Activated CD4-positive, alpha-beta memory T cell treated with anti-CD3 and anti-CD28 coated beads, Interleukin-2, amount 10 ng/mL, durations not matched to agents 7 days and 5 days (primary cell): Measurements from ENCODE around the gene MED6. TPM values are rescaled to one million over a fixed set of nuclear protein-coding genes. Genes with fewer than 3 reads are reported as not detected.
A peak's percentile ranks its signal among the peaks of the same experiment; 100 is the strongest.

Experiments used
- CTCF ChIA-PET: fragments of 350-600 bp; sonication (Branson Sonifier 250); formaldehyde crosslinking; loops from one replicate; lab custom pipeline; 2021; ENCODE audit warnings: antibody characterized with exemption, inconsistent platforms; lab: Charles Lee
- POLR2A ChIA-PET: fragments of 350-600 bp; sonication (Branson Sonifier 250); formaldehyde crosslinking; loops from one replicate; lab custom pipeline; 2021; ENCODE audit warnings: antibody characterized with exemption; lab: Charles Lee
- DNase-seq: peaks from one replicate; pipeline ENCODE4 v3.0.0-alpha.2; 2020
- H3K27ac Mint-ChIP-seq: one replicate; pipeline ENCODE4 v1.8.0; 2021; ENCODE audit warnings: mild to moderate bottlenecking, mixed read lengths
- H3K27me3 Mint-ChIP-seq: one replicate; pipeline ENCODE4 v1.8.0; 2021; ENCODE audit warnings: mixed read lengths
- H3K36me3 Mint-ChIP-seq: one replicate; pipeline ENCODE4 v1.8.0; 2021; ENCODE audit warnings: low read depth, mixed read lengths
- H3K4me1 Mint-ChIP-seq: one replicate; pipeline ENCODE4 v1.8.0; 2021; ENCODE audit warnings: mixed read lengths
- H3K4me3 Mint-ChIP-seq: one replicate; pipeline ENCODE4 v1.8.0; 2021; ENCODE audit warnings: mild to moderate bottlenecking, mixed read lengths
- H3K9me3 Mint-ChIP-seq: one replicate; pipeline ENCODE4 v1.8.0; 2021; ENCODE audit warnings: mixed read lengths
- total RNA-seq, 2 experiments: library from RNA; stranded (reverse); gene quantifications; one replicate each; pipeline ENCODE4 v1.2.3, GENCODE V29; 2021

Gene MED6
- total RNA-seq, 2 experiments from 2014 or later, result 45.5 to 47.9 TPM

DNA sequence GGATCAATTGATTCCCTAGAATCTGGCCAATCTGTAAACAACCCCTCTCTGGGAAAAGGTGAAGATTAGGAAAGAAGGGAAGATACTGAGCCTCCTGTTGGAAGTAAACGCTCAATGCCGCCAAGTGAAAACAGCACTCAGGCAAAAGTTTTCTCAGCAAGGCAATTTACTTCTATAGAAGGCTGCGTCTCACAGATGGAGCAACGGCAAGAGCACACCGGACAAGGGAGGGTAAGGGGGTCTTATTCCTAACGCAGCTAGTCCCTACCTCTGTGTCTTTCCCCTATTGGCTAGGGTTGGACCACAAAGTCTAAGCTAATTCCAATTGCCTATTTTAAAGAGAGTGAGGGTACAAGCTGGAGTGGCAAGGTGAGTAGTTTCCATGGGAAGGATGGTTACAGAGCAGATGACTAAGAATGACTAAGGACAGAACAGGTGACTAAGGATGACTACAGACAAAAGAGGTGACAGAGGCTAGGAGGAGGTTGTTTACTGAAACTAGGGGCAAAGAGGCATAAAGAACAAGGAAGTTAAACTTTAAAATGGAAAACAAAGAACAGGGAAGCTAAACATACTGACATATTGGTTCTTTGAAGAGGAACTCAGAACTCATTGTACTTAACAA, 35.6 kb upstream of the MED6 start:
- H3K27ac Mint-ChIP-seq, result no peak overlapping the region
- H3K27me3 Mint-ChIP-seq, result no peaks in the 10 kb centered on the region
- peaks cover 7% of the 10 kb centered on the region for H3K36me3 Mint-ChIP-seq
- H3K4me1 Mint-ChIP-seq, result peaks cover 21% of the 10 kb centered on the region
- DNase-seq, result no peak
- CTCF ChIA-PET, result no interaction called here
- POLR2A ChIA-PET, result interaction anchor here (1.0 kb wide), 1 partner anchor 36 kb away, joined by 3 read pairs; no protein-coding TSS in a partner anchor
- peaks cover 6% of the 10 kb centered on the region for H3K9me3 Mint-ChIP-seq
- no peak overlapping the region for H3K4me3 Mint-ChIP-seq

DNA sequence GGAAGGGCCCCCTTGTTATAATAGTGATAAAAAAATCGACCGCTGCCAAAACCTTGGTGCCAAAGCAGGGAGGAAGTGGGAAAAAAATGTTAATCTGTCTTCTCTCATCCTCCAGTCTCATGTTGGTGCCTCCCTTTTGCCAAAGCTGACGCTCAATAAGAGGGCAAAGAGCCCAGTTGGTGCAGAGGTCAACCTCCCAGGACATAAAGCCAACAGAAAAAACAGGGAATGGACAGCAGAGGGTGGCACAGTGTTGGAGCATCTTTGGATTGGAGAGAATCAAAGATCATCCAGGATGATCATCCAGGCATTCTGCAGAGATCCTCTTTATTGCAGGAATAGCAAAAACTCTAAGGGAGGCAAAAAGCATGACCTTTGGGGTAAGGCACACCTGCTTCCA, 31.5 kb upstream of the MED6 start:
- ChIA-PET CTCF (interaction anchor here (0.9 to 1.3 kb wide), 2 partner anchors 9 to 17 kb away, joined by 3 to 4 read pairs; no protein-coding TSS in a partner anchor), POLR2A (no interaction called here)
- Mint-ChIP-seq H3K27me3 (peaks cover 5% of the 10 kb centered on the region), H3K9me3 (peaks cover 6% of the 10 kb centered on the region), H3K4me1 (peaks cover 3% of the 10 kb centered on the region), H3K27ac (no peak overlapping the region), H3K4me3 (no peak overlapping the region), H3K36me3 (peaks cover 6% of the 10 kb centered on the region)
- DNase-seq, result no peak

DNA sequence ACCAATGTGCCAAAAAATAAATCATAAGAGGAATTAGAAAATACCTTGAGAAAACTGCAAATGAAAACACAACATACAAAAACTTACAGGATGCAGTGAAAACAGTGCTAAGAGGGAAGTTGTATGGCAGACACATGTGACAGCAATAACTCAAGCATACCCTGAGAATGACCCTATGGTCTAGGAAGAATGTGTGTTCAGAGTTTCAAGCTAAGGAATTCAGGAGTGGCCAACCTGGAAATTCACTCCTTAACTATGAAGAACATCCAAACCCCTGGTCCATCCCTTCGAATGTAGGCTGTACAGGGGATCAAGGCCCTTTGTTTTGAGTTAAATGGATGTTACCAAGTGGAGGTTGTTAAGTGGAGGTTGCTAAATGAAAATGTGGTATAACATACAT, 24.5 kb upstream of the MED6 start:
- Mint-ChIP-seq H3K4me3 (no peak overlapping the region), H3K27ac (no peak overlapping the region), H3K9me3 (peaks cover 5% of the 10 kb centered on the region), H3K27me3 (peaks cover 7% of the 10 kb centered on the region), H3K4me1 (no peaks in the 10 kb centered on the region), H3K36me3 (peaks cover 9% of the 10 kb centered on the region)
- POLR2A ChIA-PET, result interaction anchor here (1.3 kb wide), 1 partner anchor 16 kb away, joined by 3 read pairs; no protein-coding TSS in a partner anchor
- CTCF ChIA-PET, result interaction anchor here (0.9 to 1.0 kb wide), 2 partner anchors 89 to 192 kb away, joined by 3 read pairs; no protein-coding TSS in a partner anchor
- DNase-seq, result no peak

DNA sequence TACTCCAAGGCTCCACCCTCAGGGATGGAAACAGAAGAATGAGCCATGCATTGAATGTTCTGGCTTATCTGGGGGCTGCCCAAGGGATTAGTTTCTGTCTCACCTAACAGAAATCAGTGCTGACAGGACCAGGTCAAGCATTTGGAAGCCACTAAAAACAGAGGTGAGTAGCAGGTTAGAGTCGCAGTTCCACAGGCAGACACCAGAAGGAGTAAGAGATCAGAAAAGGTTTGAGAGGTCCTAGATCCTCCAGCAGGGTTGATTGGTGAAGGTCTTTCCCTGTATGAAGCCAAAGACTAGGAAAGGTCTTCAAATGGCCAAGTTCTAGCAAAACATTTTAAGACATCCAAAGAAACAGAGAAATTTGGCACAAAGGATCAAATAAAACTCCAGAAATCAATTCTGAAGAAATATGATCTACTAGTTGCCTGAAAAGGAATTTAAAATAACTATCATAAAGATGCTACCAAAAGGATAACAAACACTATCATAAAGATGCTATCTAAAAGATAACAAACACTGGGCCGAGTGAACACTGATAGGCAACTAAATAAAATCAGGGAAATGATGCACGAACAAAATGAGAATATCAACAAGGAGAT, 21.8 kb upstream of the MED6 start:
- peaks cover 5% of the 10 kb centered on the region for H3K9me3 Mint-ChIP-seq
- POLR2A ChIA-PET, result no interaction called here
- no peak overlapping the region for H3K4me3 Mint-ChIP-seq
- peaks cover 11% of the 10 kb centered on the region for H3K27me3 Mint-ChIP-seq
- CTCF ChIA-PET, result interaction anchor here (0.9 to 2.7 kb wide), 8 partner anchors 10 to 351 kb away, joined by 3 to 19 read pairs (median 5); no protein-coding TSS in a partner anchor
- no peaks in the 10 kb centered on the region for H3K4me1 Mint-ChIP-seq
- H3K36me3 Mint-ChIP-seq, result peaks cover 9% of the 10 kb centered on the region
- peak; percentile 52 for DNase-seq
- no peak overlapping the region for H3K27ac Mint-ChIP-seq

DNA sequence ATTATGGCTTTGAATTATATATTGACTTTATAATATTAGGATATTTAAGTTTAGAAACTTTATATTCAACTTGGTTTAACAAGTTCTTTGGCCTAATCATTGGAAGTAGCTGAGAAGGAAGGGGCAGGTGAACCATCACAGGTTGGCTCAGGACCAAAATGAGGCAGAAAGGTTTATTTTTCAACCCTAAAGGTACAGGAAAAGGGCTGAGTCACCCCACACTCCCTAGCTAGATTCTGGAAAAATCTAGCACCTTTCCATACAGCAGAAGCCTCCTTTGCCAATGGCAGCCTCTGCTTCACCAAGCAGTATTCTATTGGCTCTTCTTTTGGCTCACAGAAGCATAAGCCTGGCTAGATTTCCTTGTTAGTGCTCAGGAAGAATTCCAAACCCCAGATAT, 19.3 kb upstream of the MED6 start:
- Mint-ChIP-seq H3K27ac (no peak overlapping the region), H3K36me3 (no peaks in the 10 kb centered on the region), H3K27me3 (peaks cover 12% of the 10 kb centered on the region), H3K4me3 (no peak overlapping the region), H3K4me1 (no peaks in the 10 kb centered on the region), H3K9me3 (no peaks in the 10 kb centered on the region)
- POLR2A ChIA-PET, result no interaction called here
- no peak for DNase-seq
- CTCF ChIA-PET, result interaction anchor here (2.7 kb wide), 1 partner anchor 95 kb away, joined by 19 read pairs; no protein-coding TSS in a partner anchor

DNA sequence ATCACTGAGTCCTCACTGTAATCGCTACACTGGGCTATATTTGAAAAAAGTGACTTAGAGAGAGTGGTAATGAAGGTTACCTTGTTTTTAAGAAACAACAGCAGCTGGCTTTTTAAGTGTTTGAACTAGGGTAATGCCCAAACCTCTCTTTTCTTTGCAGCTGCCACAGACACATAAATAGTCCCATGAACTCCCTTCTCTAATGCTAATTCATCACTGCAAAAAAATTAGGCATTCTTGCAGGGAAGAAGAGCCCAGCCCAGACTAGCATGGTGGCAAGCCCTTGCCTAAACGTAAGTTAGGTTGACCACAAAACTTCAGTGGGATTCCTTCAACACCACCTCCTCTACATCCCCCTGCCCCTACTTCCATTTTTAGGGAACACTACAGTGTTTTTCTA, 17.9 kb upstream of the MED6 start:
- peaks cover 12% of the 10 kb centered on the region for H3K27me3 Mint-ChIP-seq
- H3K27ac Mint-ChIP-seq, result no peak overlapping the region
- DNase-seq, result no peak
- ChIA-PET CTCF (no interaction called here), POLR2A (no interaction called here)
- H3K4me3 Mint-ChIP-seq, result no peak overlapping the region
- no peaks in the 10 kb centered on the region for H3K9me3 Mint-ChIP-seq
- H3K4me1 Mint-ChIP-seq, result no peaks in the 10 kb centered on the region
- H3K36me3 Mint-ChIP-seq, result no peaks in the 10 kb centered on the region

DNA sequence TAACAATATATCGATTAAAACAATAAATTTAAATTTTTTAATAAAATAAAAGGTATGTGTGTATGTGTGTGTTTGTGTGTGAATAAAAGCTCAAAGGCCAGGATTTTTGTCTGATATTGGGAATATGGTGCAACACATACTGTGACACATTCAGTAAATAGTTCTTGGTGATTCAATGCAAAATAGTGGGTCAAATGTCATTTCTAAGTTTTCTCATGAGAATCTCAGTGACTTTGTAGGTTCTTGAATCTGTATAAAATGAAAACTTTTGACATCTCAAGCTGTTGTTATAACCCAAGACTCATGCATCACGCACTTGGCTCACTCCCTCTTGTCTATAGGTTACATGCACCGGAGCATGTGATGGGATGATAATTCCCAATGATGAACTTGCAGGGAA, 16.2 kb upstream of the MED6 start:
- Mint-ChIP-seq H3K27me3 (peaks cover 10% of the 10 kb centered on the region), H3K36me3 (no peaks in the 10 kb centered on the region), H3K27ac (no peak overlapping the region), H3K4me1 (no peaks in the 10 kb centered on the region), H3K9me3 (no peaks in the 10 kb centered on the region), H3K4me3 (no peak overlapping the region)
- ChIA-PET CTCF (interaction anchor here (1.0 to 1.2 kb wide), 2 partner anchors 62 to 97 kb away, joined by 3 to 4 read pairs; no protein-coding TSS in a partner anchor), POLR2A (no interaction called here)
- DNase-seq, result no peak

DNA sequence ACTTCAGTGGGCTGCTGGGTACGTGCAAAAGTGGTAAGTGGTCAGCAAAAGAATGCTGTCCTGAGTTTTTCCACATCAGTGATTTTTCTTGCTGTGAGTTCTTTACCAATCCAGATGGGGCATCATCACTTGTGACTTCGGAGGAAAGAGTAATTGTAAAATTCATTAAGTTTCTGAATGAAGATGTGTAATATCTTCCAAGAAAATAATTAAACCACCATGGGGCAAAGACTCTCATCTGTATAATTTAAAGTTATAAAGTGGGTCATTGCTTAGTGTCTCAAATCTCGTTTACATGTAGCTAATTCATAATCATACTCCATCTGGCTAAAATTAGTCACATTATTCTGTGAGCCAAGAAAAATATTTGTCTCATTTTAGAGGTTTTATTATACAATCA, 10.8 kb upstream of the MED6 start:
- H3K4me1 Mint-ChIP-seq, result no peaks in the 10 kb centered on the region
- no peak for DNase-seq
- H3K27me3 Mint-ChIP-seq, result peaks cover 11% of the 10 kb centered on the region
- POLR2A ChIA-PET, result no interaction called here
- no peaks in the 10 kb centered on the region for H3K9me3 Mint-ChIP-seq
- H3K27ac Mint-ChIP-seq, result no peak overlapping the region
- CTCF ChIA-PET, result no interaction called here
- no peak overlapping the region for H3K4me3 Mint-ChIP-seq
- H3K36me3 Mint-ChIP-seq, result no peaks in the 10 kb centered on the region

DNA sequence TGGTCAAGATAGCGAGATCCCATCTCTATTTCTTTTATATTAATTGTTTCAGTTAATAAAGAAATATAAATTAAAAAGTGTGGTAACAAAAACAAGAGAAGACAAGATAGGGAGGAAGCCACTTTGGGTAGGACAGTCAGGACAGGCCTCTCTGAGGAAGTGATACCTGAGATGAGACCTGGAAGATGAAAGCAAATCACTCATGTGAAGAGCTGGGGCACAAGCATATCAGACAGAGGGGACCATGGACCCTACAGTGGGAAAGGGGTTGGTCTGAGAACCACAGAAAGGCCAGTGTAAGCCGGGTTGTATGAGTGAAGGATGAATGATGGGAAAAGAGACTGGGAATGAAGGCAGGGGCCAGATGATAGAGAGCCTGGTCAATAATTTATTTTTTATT, 1.8 kb upstream of the MED6 start:
- ChIA-PET CTCF (interaction anchor here (1.6 kb wide), 1 partner anchor 215 kb away, joined by 4 read pairs; no protein-coding TSS in a partner anchor), POLR2A (interaction anchor here (0.8 to 1.4 kb wide), 2 partner anchors 40 to 207 kb away, joined by 3 to 5 read pairs; partner anchors contain the start of genes MAP3K9 and TTC9)
- Mint-ChIP-seq H3K4me3 (no peak overlapping the region), H3K27ac (no peak overlapping the region), H3K9me3 (no peaks in the 10 kb centered on the region), H3K4me1 (peaks cover 33% of the 10 kb centered on the region), H3K27me3 (peaks cover 21% of the 10 kb centered on the region), H3K36me3 (peaks cover 5% of the 10 kb centered on the region)
- DNase-seq, result no peak

DNA sequence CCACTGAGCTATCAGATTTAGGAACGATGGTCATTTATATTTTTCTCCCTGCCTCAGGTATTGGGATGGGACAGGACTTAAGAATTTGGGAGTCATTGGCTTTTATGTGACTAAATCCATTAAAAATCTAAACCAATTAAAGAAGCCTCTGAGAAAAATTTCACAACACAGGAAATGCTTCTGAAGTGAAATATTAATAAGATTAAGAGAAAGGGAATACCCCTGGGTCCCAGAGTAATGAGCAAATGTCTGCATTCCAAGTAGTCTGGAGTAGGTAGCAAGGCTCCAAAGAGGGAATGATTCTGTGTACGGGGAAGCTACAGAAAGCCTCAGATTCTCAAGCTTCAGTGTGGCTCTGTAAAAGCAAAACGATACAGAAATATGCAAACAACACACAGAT, 707 bp upstream of the MED6 start:
- DNase-seq, result no peak
- no peaks in the 10 kb centered on the region for H3K9me3 Mint-ChIP-seq
- H3K4me1 Mint-ChIP-seq, result peaks cover 33% of the 10 kb centered on the region
- POLR2A ChIA-PET, result interaction anchor here (0.6 to 1.6 kb wide), 8 partner anchors 40 to 1909 kb away, joined by 3 to 6 read pairs (median 3); partner anchors contain the start of genes MAP3K9 and TTC9
- H3K27ac Mint-ChIP-seq, result peak overlapping the region; percentile 69
- H3K27me3 Mint-ChIP-seq, result peaks cover 14% of the 10 kb centered on the region
- peak overlapping the region; percentile 100 for H3K4me3 Mint-ChIP-seq
- CTCF ChIA-PET, result interaction anchor here (1.2 to 1.7 kb wide), 2 partner anchors 45 to 217 kb away, joined by 3 to 5 read pairs; no protein-coding TSS in a partner anchor
- H3K36me3 Mint-ChIP-seq, result peaks cover 11% of the 10 kb centered on the region

DNA sequence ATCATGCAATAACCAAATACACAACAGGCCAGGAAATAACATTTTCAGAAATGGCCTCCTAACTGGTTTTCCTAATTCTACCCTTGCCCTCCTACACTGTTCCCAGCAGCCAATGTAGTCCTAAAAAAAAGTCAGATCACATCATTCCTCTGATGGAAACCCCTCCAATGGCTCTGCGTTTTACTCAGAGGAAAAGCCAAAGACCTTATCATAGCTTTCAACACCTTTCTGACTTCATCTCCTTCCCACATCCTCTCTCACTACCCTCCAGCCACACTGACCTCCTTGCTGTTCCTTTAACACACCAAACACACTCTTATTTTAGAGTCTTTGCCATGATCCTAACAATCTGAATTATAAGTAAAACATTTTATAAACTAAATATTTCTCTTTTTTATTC, 1.1 kb downstream of the MED6 start:
- H3K27me3 Mint-ChIP-seq, result peaks cover 10% of the 10 kb centered on the region
- DNase-seq, result no peak
- H3K4me3 Mint-ChIP-seq, result peak overlapping the region; percentile 100
- CTCF ChIA-PET, result interaction anchor here (1.0 kb wide), 1 partner anchor 372 kb away, joined by 3 read pairs; no protein-coding TSS in a partner anchor
- peaks cover 26% of the 10 kb centered on the region for H3K36me3 Mint-ChIP-seq
- POLR2A ChIA-PET, result interaction anchor here (0.7 to 2.1 kb wide), 4 partner anchors 12 to 240 kb away, joined by 3 to 5 read pairs (median 4); partner anchors contain the start of gene COX16
- no peaks in the 10 kb centered on the region for H3K9me3 Mint-ChIP-seq
- peaks cover 34% of the 10 kb centered on the region for H3K4me1 Mint-ChIP-seq
- H3K27ac Mint-ChIP-seq, result peak overlapping the region; percentile 15

DNA sequence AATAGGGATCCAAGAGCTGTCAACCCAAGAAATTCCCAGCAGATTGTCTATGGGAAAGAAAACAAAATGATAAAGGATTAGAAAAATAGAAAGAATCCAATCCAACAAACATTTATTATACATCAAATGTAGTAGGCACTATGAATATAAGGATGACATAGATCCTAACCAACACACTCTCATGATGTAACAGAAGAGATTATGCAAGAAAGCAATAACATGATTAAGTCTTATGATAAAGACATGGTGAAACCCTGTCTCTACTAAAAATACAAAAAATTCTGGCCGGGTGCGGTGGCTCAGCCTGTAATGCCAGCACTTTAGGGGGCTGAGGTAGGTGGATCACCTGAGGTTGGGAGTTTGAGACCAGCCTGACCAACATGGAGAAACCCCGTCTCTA, 2.7 kb downstream of the MED6 start:
- Mint-ChIP-seq H3K36me3 (peaks cover 35% of the 10 kb centered on the region), H3K27ac (no peak overlapping the region), H3K4me1 (peaks cover 34% of the 10 kb centered on the region), H3K27me3 (peaks cover 2% of the 10 kb centered on the region), H3K4me3 (no peak overlapping the region), H3K9me3 (no peaks in the 10 kb centered on the region)
- ChIA-PET POLR2A (interaction anchor here (0.6 kb wide), 1 partner anchor 329 kb away, joined by 4 read pairs; no protein-coding TSS in a partner anchor), CTCF (no interaction called here)
- DNase-seq, result no peak
